ENCODE results near the gene BACE1-AS.
A peak's percentile ranks its signal among the peaks of the same experiment; 100 is the strongest.

- TF ChIP-seq POLR2AphosphoS5 (IDR thresholded peaks at IDR 0.05; ENCODE audit: low read depth, low read length) (peak; percentile 79; the same call in 1 of the 2 replicates), SIN3A (IDR thresholded peaks at IDR 0.05; ENCODE audit: borderline replicate concordance, insufficient read depth, low read length) (no peak), TAF1 (IDR thresholded peaks at IDR 0.05; ENCODE audit: borderline replicate concordance, insufficient read depth, low read length) (peak; percentile 80)
Measured at GRCh38 chr11:117316197-117316961, 25.2 kb downstream of the BACE1-AS start, which contains the start of gene BACE1.

Data from PFSK-1 (cell line).